Neural cell (in vitro differentiated cells): ENCODE results near the gene RAD51B.

Experiments
- CTCF ChIP-seq: fragments of 450-650 bp; IDR thresholded peaks from 2 replicates; pipeline ENCODE4 v1.5.1; 2014; ENCODE audit warnings: antibody characterized with exemption, mild to moderate bottlenecking, moderate library complexity; ENCODE audit not compliant: poor library complexity, severe bottlenecking
- EP300 ChIP-seq: fragments of 450-650 bp; conservative IDR thresholded peaks from 2 replicates; pipeline ENCODE4 v1.6.1; 2014; ENCODE audit warnings: antibody characterized with exemption, mild to moderate bottlenecking, moderate library complexity; ENCODE audit not compliant: poor library complexity, severe bottlenecking
- POLR2AphosphoS5 ChIP-seq: IDR thresholded peaks from 2 replicates; pipeline ENCODE4 v1.6.1; 2012
- TAF1 ChIP-seq: IDR thresholded peaks from 2 replicates; pipeline ENCODE4 v1.6.1; 2012; ENCODE audit warnings: low read depth

- TF ChIP-seq EP300 (no peak), CTCF (no peak), POLR2AphosphoS5 (no peak), TAF1 (no peak)
Observed at GRCh38 chr14:68028075-68028474, 208.5 kb downstream of the RAD51B start.
